IMR-90 (cell line): Measurements from ENCODE around the gene TRIP11. TPM values are rescaled to one million over a fixed set of nuclear protein-coding genes. Genes with fewer than 3 reads are reported as not detected.

Source experiments
- ATAC-seq: fragments of 200-7000 bp; cut with Tn5 transposase; 2 replicates; pipeline ENCODE4 v1.9.1; 2020; ENCODE audit warnings: low read depth, mild to moderate bottlenecking, moderate library complexity
- BruUV-seq: library from RNA; stranded (reverse); fragments of 400-500 nt; replicated peaks from 2 replicates; lab custom pipeline; 2021; lab: Mats Ljungman, UMichigan
- CTCF ChIA-PET: fragments of 300-600 bp; formaldehyde crosslinking; extraction: SDS; loops from one replicate; lab custom pipeline; 2021; ENCODE audit warnings: antibody characterized with exemption; lab: Yijun Ruan, JAX
- POLR2A ChIA-PET: fragments of 300-600 bp; sonication (Branson Sonifier 250); formaldehyde crosslinking; loops from one replicate; lab custom pipeline; 2022; ENCODE audit warnings: antibody characterized with exemption; ENCODE audit not compliant: unreplicated experiment; lab: Charles Lee
- DNase-seq: peaks from one replicate; pipeline ENCODE4 v3.0.0; 2013
- H2AFZ ChIP-seq: replicated peaks from 2 replicates; pipeline ENCODE3; 2013; ENCODE audit warnings: low read length, mild to moderate bottlenecking; ENCODE audit not compliant: poor library complexity
- H2AK5ac ChIP-seq: 2 replicates; pipeline ENCODE4 v1.6.1; 2013; ENCODE audit warnings: low read depth, low read length, inconsistent platforms
- H2AK9ac ChIP-seq: replicated peaks from 2 replicates; pipeline ENCODE3; 2013; ENCODE audit warnings: mild to moderate bottlenecking, low read depth, low read length, moderate library complexity; ENCODE audit not compliant: poor library complexity
- H2BK120ac ChIP-seq: 2 replicates; pipeline ENCODE4 v1.6.1; 2013; ENCODE audit warnings: low read depth, low read length, inconsistent platforms
- H2BK15ac ChIP-seq: 3 replicates; pipeline ENCODE4 v1.6.1; 2013; ENCODE audit warnings: low read depth, low read length, inconsistent platforms
- H2BK20ac ChIP-seq: 2 replicates; pipeline ENCODE4 v1.6.1; 2013; ENCODE audit warnings: low read depth, mild to moderate bottlenecking, inconsistent platforms, low read length, moderate library complexity
- H2BK5ac ChIP-seq: 2 replicates; pipeline ENCODE4 v1.6.1; 2013; ENCODE audit warnings: mild to moderate bottlenecking, low read depth, low read length, inconsistent platforms; ENCODE audit not compliant: poor library complexity, severe bottlenecking
- H3K14ac ChIP-seq: replicated peaks from 2 replicates; pipeline ENCODE4 v1.6.1; 2013; ENCODE audit warnings: low read depth, low read length, inconsistent platforms
- H3K18ac ChIP-seq: 2 replicates; pipeline ENCODE4 v1.6.1; 2013; ENCODE audit warnings: low read depth, low read length, control low read depth
- H3K23ac ChIP-seq: 2 replicates; pipeline ENCODE4 v1.6.1; 2013; ENCODE audit warnings: low read depth, low read length, inconsistent platforms
- H3K27ac ChIP-seq: 2 replicates; pipeline ENCODE4 v1.5.1; 2013; ENCODE audit warnings: mild to moderate bottlenecking, control low read depth, low read length; ENCODE audit not compliant: insufficient read depth
- H3K27me3 ChIP-seq: 2 replicates; pipeline ENCODE4 v1.6.1; 2013; ENCODE audit warnings: low read length; ENCODE audit not compliant: control insufficient read depth, insufficient read depth
- H3K36me3 ChIP-seq: 2 replicates; pipeline ENCODE4 v1.6.1; 2013; ENCODE audit warnings: low read length, mixed read lengths; ENCODE audit not compliant: control insufficient read depth, insufficient read depth
- H3K4ac ChIP-seq: 2 replicates; pipeline ENCODE4 v1.6.1; 2013; ENCODE audit warnings: low read depth, low read length, inconsistent platforms
- H3K4me1 ChIP-seq: 2 replicates; pipeline ENCODE4 v1.6.1; 2013; ENCODE audit warnings: low read length, mixed read lengths; ENCODE audit not compliant: control insufficient read depth, insufficient read depth
- H3K4me2 ChIP-seq: 2 replicates; pipeline ENCODE4 v1.6.1; 2013; ENCODE audit warnings: low read depth, mild to moderate bottlenecking, control low read depth, low read length, moderate library complexity
- H3K4me3 ChIP-seq: 2 replicates; pipeline ENCODE4 v1.5.1; 2013; ENCODE audit warnings: low read depth, mild to moderate bottlenecking, control low read depth, low read length, moderate library complexity; ENCODE audit not compliant: insufficient read depth
- H3K56ac ChIP-seq: 2 replicates; pipeline ENCODE4 v1.6.1; 2013; ENCODE audit warnings: low read length, inconsistent platforms; ENCODE audit not compliant: insufficient read depth; ENCODE audit errors: extremely low read depth
- H3K79me1 ChIP-seq, 2 experiments: 2 replicates each; pipeline ENCODE4 v1.6.1; 2013; ENCODE audit warnings: low read length in 2 of 2, inconsistent platforms in 1 of 2, low read depth in 1 of 2
- H3K9ac ChIP-seq: 2 replicates; pipeline ENCODE4 v1.6.1; 2013; ENCODE audit warnings: low read depth, low read length, control low read depth
- H3K9me1 ChIP-seq: 2 replicates; pipeline ENCODE4 v1.6.1; 2013; ENCODE audit warnings: low read length, inconsistent platforms; ENCODE audit not compliant: insufficient read depth
- H3K9me3 ChIP-seq: 2 replicates; pipeline ENCODE4 v1.6.1; 2013; ENCODE audit warnings: low read length; ENCODE audit not compliant: control insufficient read depth, insufficient read depth
- H4K20me1 ChIP-seq: 2 replicates; pipeline ENCODE4 v1.6.1; 2013; ENCODE audit warnings: low read length, inconsistent platforms; ENCODE audit not compliant: insufficient read depth
- H4K5ac ChIP-seq: 2 replicates; pipeline ENCODE4 v1.6.1; 2013; ENCODE audit warnings: mild to moderate bottlenecking, low read depth, low read length, control low read depth
- H4K8ac ChIP-seq, 2 experiments: 2 replicates each; pipeline ENCODE4 v1.6.1; 2013; ENCODE audit warnings: low read depth in 2 of 2, low read length in 2 of 2, control low read depth in 1 of 2, inconsistent platforms in 1 of 2
- H4K91ac ChIP-seq: 2 replicates; pipeline ENCODE4 v1.6.1; 2013; ENCODE audit warnings: low read depth, low read length, inconsistent platforms; ENCODE audit not compliant: insufficient read depth
- CEBPB ChIP-seq: IDR thresholded peaks from 2 replicates; pipeline ENCODE4 v1.6.1; 2012; ENCODE audit warnings: low read depth, low read length, improper control_type of control experiment
- CTCF ChIP-seq: conservative IDR thresholded peaks from 2 replicates; pipeline ENCODE4 v1.5.1; 2012; ENCODE audit warnings: mild to moderate bottlenecking, low read depth, low read length, improper control_type of control experiment
- FOS ChIP-seq: fragments of 150-350 bp; IDR thresholded peaks from 2 replicates; pipeline ENCODE4 v1.6.1; 2016; ENCODE audit warnings: low read depth, low read length
- MAFK ChIP-seq: IDR thresholded peaks from 2 replicates; pipeline ENCODE4 v1.6.1; 2012; ENCODE audit warnings: low read depth, low read length, improper control_type of control experiment
- MAZ ChIP-seq: IDR thresholded peaks from 2 replicates; pipeline ENCODE4 v1.6.1; 2012; ENCODE audit warnings: low read depth, mild to moderate bottlenecking, low read length, improper control_type of control experiment, moderate library complexity, borderline replicate concordance
- MXI1 ChIP-seq: IDR thresholded peaks from 2 replicates; pipeline ENCODE4 v1.6.1; 2012; ENCODE audit warnings: low read depth, mild to moderate bottlenecking, low read length, moderate library complexity, borderline replicate concordance
- NFE2L2 ChIP-seq: fragments of 150-350 bp; IDR thresholded peaks from 2 replicates; pipeline ENCODE4 v1.6.1; 2016; ENCODE audit warnings: low read depth, mild to moderate bottlenecking, low read length
- POLR2A ChIP-seq: IDR thresholded peaks from 2 replicates; pipeline ENCODE4 v1.6.1; 2012; ENCODE audit warnings: mild to moderate bottlenecking, low read depth, low read length
- RAD21 ChIP-seq: IDR thresholded peaks from 2 replicates; pipeline ENCODE4 v1.6.1; 2012; ENCODE audit warnings: low read length, improper control_type of control experiment
- RCOR1 ChIP-seq: IDR thresholded peaks from 2 replicates; pipeline ENCODE4 v1.6.1; 2012; ENCODE audit warnings: mild to moderate bottlenecking, low read length, improper control_type of control experiment; ENCODE audit not compliant: insufficient replicate concordance
- RFX5 ChIP-seq: IDR thresholded peaks from 2 replicates; pipeline ENCODE4 v1.8.0; 2012; ENCODE audit warnings: low read depth, mild to moderate bottlenecking, low read length, moderate library complexity
- WGBS, 2 experiments: methylation state at CpG; one replicate each; pipeline versions ENCODE4 v1.1.5 to v1.1.7; 2013; ENCODE audit warnings: missing lambda C conversion rate in 2 of 2; ENCODE audit not compliant: insufficient read length in 1 of 2; ENCODE audit errors: extremely low coverage in 2 of 2; 5-methylcytosine and 5-hydroxymethylcytosine counted together
- dilution Hi-C: fragments of 300-500 bp; cut with HindIII; formaldehyde crosslinking; loops from one replicate; pipeline ENCODE4 v1.14.3; 2018; ENCODE audit warnings: low sequenced_read_pairs; ENCODE audit not compliant: unreplicated experiment
- in situ Hi-C: fragments of 300-500 bp; cut with MboI; formaldehyde crosslinking; loops from 3 replicates; pipeline ENCODE4 v1.14.3; 2019; ENCODE audit warnings: low sequenced_read_pairs, inconsistent platforms, mixed read lengths
- intact Hi-C: fragments of 100-400 bp; cut with micrococcal nuclease; formaldehyde crosslinking; loops from 2 replicates; pipeline ENCODE4 v1.10.0; 2022
- polyA plus RNA-seq, 3 experiments: library from polyadenylated mRNA; depleted of rRNA; stranded (reverse); fragments of >200 nt; gene quantifications; 2 replicates each; pipeline ENCODE4 v1.2.3, GENCODE V29; 2012; ENCODE audit warnings: low replicate concordance in 1 of 3
- total RNA-seq: library from RNA; depleted of rRNA; stranded (reverse); fragments of >200 nt; gene quantifications from 2 replicates; pipeline ENCODE4 v1.2.3, GENCODE V29; 2012
- TF ChIP-seq, protein P1 (sequence below): fragments of 150-350 bp; IDR thresholded peaks from 2 replicates; pipeline ENCODE4 v1.6.1; 2016; ENCODE audit warnings: low read depth, mild to moderate bottlenecking, low read length, moderate library complexity, borderline replicate concordance

The TRIP11 gene
- total and polyA plus RNA-seq, 2 of the 4 experiments (the other 2 are of a cell fraction) = 6.8 to 83.5 TPM

DNA sequence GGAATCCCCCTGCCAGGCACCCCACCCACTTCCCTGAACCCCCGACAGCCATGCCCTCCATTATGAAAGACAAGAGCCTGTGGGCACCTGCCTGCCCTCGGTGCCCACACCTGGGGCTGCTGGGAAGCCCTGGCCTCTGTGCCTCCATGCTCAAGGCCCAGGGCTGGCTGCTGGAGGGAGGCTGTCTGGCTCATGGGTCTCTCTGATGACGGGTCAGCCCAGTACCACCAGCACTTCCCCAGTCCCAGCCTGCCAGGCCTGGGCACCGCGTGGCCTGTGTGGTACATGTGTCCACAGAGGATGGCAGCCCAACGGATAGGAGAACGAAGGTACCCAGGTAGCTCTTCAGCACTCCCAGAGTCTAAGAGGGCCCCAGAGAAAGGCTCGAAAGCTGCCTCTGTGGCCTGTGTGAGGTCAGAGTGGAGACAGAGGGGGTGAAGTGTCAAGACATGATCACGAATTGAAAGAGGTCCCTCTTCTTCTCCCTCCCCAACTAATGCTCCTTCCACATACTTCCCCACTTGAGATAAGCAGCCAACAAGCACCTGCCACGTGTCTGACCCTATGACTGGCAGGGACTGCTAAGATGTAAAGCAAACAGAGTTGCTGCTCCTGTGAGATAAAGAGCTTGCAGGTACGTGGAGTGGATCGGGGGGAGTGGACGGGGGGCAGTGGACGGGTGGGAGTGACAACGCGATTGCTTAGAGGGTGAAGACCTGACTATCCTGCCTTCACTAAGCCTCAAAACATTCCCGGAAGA is 113.5 kb downstream of the TRIP11 start:
- Histone ChIP-seq H3K56ac (no peak overlapping the region), H3K9ac (no peak overlapping the region), H3K79me1 (peaks cover 7 to 62% of the 10 kb centered on the region in 2 experiments), H3K4ac (no peak overlapping the region), H3K27me3 (no peaks in the 10 kb centered on the region), H3K18ac (no peak overlapping the region), H3K9me3 (no peaks in the 10 kb centered on the region), H3K23ac (no peak overlapping the region), H3K4me1 (peaks cover 6% of the 10 kb centered on the region), H2AFZ (no peak overlapping the region), H3K4me2 (no peak overlapping the region), H2BK20ac (no peak overlapping the region), H3K4me3 (no peak overlapping the region), H4K91ac (no peak overlapping the region), H2BK5ac (no peak overlapping the region), H4K8ac (no peak overlapping the region), H2BK120ac (no peak overlapping the region), H4K5ac (no peak overlapping the region), H3K36me3 (peaks cover 47% of the 10 kb centered on the region), H2AK5ac (no peak overlapping the region), H3K27ac (no peak overlapping the region), H4K20me1 (peaks cover 32% of the 10 kb centered on the region), H3K9me1 (peaks cover 9% of the 10 kb centered on the region; the same call in 1 of the 2 replicates), H3K14ac (no peak overlapping the region), H2BK15ac (no peak overlapping the region), H2AK9ac (no peak overlapping the region)
- no peak for DNase-seq
- intact Hi-C loops (no loop called here), in situ Hi-C loops (no loop called here), dilution Hi-C loops (no loop called here)
- TF ChIP-seq POLR2A = no peak
- TF ChIP-seq MAFK = no peak
- no peak for TF ChIP-seq MXI1
- TF ChIP-seq RFX5 = no peak
- no peak for TF ChIP-seq MAZ
- no peak for TF ChIP-seq CEBPB
- no peak for TF ChIP-seq RCOR1
- TF ChIP-seq RAD21 = no peak
- no peak for TF ChIP-seq NFE2L2
- TF ChIP-seq, protein P1, sequence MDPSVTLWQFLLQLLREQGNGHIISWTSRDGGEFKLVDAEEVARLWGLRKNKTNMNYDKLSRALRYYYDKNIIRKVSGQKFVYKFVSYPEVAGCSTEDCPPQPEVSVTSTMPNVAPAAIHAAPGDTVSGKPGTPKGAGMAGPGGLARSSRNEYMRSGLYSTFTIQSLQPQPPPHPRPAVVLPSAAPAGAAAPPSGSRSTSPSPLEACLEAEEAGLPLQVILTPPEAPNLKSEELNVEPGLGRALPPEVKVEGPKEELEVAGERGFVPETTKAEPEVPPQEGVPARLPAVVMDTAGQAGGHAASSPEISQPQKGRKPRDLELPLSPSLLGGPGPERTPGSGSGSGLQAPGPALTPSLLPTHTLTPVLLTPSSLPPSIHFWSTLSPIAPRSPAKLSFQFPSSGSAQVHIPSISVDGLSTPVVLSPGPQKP = no peak
- TF ChIP-seq FOS = no peak
- no peak for TF ChIP-seq CTCF
- ChIA-PET POLR2A (no interaction called here), CTCF (no interaction called here)
- no peak for ATAC-seq
- BruUV-seq = no TSS peak
- no CpG with 5 or more reads among the region's 17 CpGs for WGBS, 2 experiments
